Measurements from ENCODE around the gene MSL3.

DNA sequence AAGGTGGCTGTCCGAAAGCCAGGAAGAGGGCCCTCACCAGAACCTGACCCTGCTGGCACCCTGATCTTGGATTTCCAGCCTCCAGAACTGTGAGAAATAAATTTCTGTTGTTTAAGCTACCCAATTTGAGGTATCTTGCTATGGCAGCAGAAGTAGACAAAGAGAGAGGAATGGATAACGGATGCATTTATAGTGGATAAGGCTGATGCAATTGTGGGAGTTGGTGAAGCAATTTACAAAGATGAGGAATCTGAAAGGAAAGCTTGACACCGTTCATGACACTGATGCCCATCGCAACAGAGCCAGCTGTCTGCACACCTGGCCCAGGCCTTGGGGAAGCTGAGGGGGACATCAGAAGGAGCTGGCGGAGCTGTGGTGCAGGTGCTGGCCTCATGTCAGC lies 35.7 kb upstream of the MSL3 start:
- no peak for TF ChIP-seq TAF1 (IDR thresholded peaks at IDR 0.05; ENCODE audit: borderline replicate concordance, insufficient read depth, low read length)
- TF ChIP-seq, protein P1, sequence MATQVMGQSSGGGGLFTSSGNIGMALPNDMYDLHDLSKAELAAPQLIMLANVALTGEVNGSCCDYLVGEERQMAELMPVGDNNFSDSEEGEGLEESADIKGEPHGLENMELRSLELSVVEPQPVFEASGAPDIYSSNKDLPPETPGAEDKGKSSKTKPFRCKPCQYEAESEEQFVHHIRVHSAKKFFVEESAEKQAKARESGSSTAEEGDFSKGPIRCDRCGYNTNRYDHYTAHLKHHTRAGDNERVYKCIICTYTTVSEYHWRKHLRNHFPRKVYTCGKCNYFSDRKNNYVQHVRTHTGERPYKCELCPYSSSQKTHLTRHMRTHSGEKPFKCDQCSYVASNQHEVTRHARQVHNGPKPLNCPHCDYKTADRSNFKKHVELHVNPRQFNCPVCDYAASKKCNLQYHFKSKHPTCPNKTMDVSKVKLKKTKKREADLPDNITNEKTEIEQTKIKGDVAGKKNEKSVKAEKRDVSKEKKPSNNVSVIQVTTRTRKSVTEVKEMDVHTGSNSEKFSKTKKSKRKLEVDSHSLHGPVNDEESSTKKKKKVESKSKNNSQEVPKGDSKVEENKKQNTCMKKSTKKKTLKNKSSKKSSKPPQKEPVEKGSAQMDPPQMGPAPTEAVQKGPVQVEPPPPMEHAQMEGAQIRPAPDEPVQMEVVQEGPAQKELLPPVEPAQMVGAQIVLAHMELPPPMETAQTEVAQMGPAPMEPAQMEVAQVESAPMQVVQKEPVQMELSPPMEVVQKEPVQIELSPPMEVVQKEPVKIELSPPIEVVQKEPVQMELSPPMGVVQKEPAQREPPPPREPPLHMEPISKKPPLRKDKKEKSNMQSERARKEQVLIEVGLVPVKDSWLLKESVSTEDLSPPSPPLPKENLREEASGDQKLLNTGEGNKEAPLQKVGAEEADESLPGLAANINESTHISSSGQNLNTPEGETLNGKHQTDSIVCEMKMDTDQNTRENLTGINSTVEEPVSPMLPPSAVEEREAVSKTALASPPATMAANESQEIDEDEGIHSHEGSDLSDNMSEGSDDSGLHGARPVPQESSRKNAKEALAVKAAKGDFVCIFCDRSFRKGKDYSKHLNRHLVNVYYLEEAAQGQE (IDR thresholded peaks at IDR 0.05; ENCODE audit: insufficient read depth in 1 of 2, low read depth in 2 of 2, low read length in 2 of 2): no peak
- TF ChIP-seq SIN3A (IDR thresholded peaks at IDR 0.05; ENCODE audit: borderline replicate concordance, insufficient read depth, low read length): no peak
- no peak for TF ChIP-seq POLR2AphosphoS5 (IDR thresholded peaks at IDR 0.05; ENCODE audit: low read depth, low read length)

Measured in PFSK-1 (cell line).